ENCODE data around the gene FMN2.

The FMN2 gene

GRCh38 chr1:240073097-240073496, 18.6 kb upstream of the FMN2 start:
- Histone ChIP-seq H2AFZ (ENCODE audit: low read depth) (no peak overlapping the region), H3K79me2 (ENCODE audit: insufficient read depth, low read depth) (no peaks in the 10 kb centered on the region), H4K20me1 (ENCODE audit: insufficient read depth) (no peaks in the 10 kb centered on the region), H3K4me2 (no peak overlapping the region), H3K27me3 (ENCODE audit: insufficient read depth, low read depth) (no peaks in the 10 kb centered on the region), H3K27ac (no peak overlapping the region), H3K9ac (no peak overlapping the region), H3K4me3 (IDR thresholded peaks at IDR 0.05; ENCODE audit: insufficient read depth, low read depth, low read length) (no peak overlapping the region), H3K4me1 (ENCODE audit: low read depth, poor library complexity, severe bottlenecking) (no peaks in the 10 kb centered on the region), H3K36me3 (ENCODE audit: insufficient read depth) (no peaks in the 10 kb centered on the region)
- TF ChIP-seq CTCF (conservative IDR thresholded peaks at IDR 0.05; ENCODE audit: low read depth, low read length): no peak

GRCh38 chr1:240074422-240074821, 17.3 kb upstream of the FMN2 start:
- H3K9ac ChIP-seq: no peak overlapping the region
- H3K4me3 ChIP-seq (IDR thresholded peaks at IDR 0.05; ENCODE audit: insufficient read depth, low read depth, low read length): no peak overlapping the region
- no peaks in the 10 kb centered on the region for H3K27me3 ChIP-seq (ENCODE audit: insufficient read depth, low read depth)
- no peak overlapping the region for H2AFZ ChIP-seq (ENCODE audit: low read depth)
- no peak for TF ChIP-seq CTCF (conservative IDR thresholded peaks at IDR 0.05; ENCODE audit: low read depth, low read length)
- H3K4me1 ChIP-seq (ENCODE audit: low read depth, poor library complexity, severe bottlenecking): no peaks in the 10 kb centered on the region
- no peaks in the 10 kb centered on the region for H4K20me1 ChIP-seq (ENCODE audit: insufficient read depth)
- no peak overlapping the region for H3K4me2 ChIP-seq
- no peaks in the 10 kb centered on the region for H3K36me3 ChIP-seq (ENCODE audit: insufficient read depth)
- H3K79me2 ChIP-seq (ENCODE audit: insufficient read depth, low read depth): no peaks in the 10 kb centered on the region
- no peak overlapping the region for H3K27ac ChIP-seq

GRCh38 chr1:240074908-240075307, 16.8 kb upstream of the FMN2 start:
- no peak overlapping the region for H3K4me2 ChIP-seq
- H3K4me1 ChIP-seq (ENCODE audit: low read depth, poor library complexity, severe bottlenecking): no peaks in the 10 kb centered on the region
- no peaks in the 10 kb centered on the region for H3K79me2 ChIP-seq (ENCODE audit: insufficient read depth, low read depth)
- no peak for TF ChIP-seq CTCF (conservative IDR thresholded peaks at IDR 0.05; ENCODE audit: low read depth, low read length)
- H3K36me3 ChIP-seq (ENCODE audit: insufficient read depth): no peaks in the 10 kb centered on the region
- no peak overlapping the region for H3K27ac ChIP-seq
- no peak overlapping the region for H3K9ac ChIP-seq
- H4K20me1 ChIP-seq (ENCODE audit: insufficient read depth): no peaks in the 10 kb centered on the region
- no peak overlapping the region for H2AFZ ChIP-seq (ENCODE audit: low read depth)
- H3K4me3 ChIP-seq (IDR thresholded peaks at IDR 0.05; ENCODE audit: insufficient read depth, low read depth, low read length): no peak overlapping the region
- H3K27me3 ChIP-seq (ENCODE audit: insufficient read depth, low read depth): no peaks in the 10 kb centered on the region

- Histone ChIP-seq H3K4me3 (IDR thresholded peaks at IDR 0.05; ENCODE audit: insufficient read depth, low read depth, low read length) (no peak overlapping the region), H3K27me3 (ENCODE audit: insufficient read depth, low read depth) (no peaks in the 10 kb centered on the region), H4K20me1 (ENCODE audit: insufficient read depth) (no peaks in the 10 kb centered on the region)
Observed at GRCh38 chr1:240084337-240084736, 7.3 kb upstream of the FMN2 start.

More at GRCh38 chr1:240084337-240084736, 7.3 kb upstream of the FMN2 start:
- H3K9ac ChIP-seq: no peak overlapping the region
- H3K27ac ChIP-seq: no peak overlapping the region
- TF ChIP-seq CTCF (conservative IDR thresholded peaks at IDR 0.05; ENCODE audit: low read depth, low read length): no peak
- no peaks in the 10 kb centered on the region for H3K36me3 ChIP-seq (ENCODE audit: insufficient read depth)
- H2AFZ ChIP-seq (ENCODE audit: low read depth): no peak overlapping the region
- no peaks in the 10 kb centered on the region for H3K4me1 ChIP-seq (ENCODE audit: low read depth, poor library complexity, severe bottlenecking)
- no peaks in the 10 kb centered on the region for H3K79me2 ChIP-seq (ENCODE audit: insufficient read depth, low read depth)
- no peak overlapping the region for H3K4me2 ChIP-seq
